PFSK-1 (cell line): Measurements from ENCODE around the gene DUOX2.

Source experiments
- POLR2AphosphoS5 ChIP-seq: IDR thresholded peaks from 2 replicates; pipeline ENCODE4 v1.6.1; 2012; ENCODE audit warnings: low read depth, mild to moderate bottlenecking, control low read depth, low read length, moderate library complexity
- TAF1 ChIP-seq: IDR thresholded peaks from 2 replicates; pipeline ENCODE4 v1.6.1; 2012; ENCODE audit warnings: low read length, control low read depth, borderline replicate concordance; ENCODE audit not compliant: insufficient read depth
- TF ChIP-seq, protein P1 (sequence below), 2 experiments: IDR thresholded peaks; 2 replicates each; pipeline versions ENCODE4 v1.6.1 to v1.8.0; 2011 to 2012; ENCODE audit warnings: low read depth in 2 of 2, low read length in 2 of 2, control low read depth in 1 of 2, inconsistent platforms in 1 of 2, mild to moderate bottlenecking in 1 of 2, moderate library complexity in 1 of 2; ENCODE audit not compliant: insufficient read depth in 1 of 2

DNA sequence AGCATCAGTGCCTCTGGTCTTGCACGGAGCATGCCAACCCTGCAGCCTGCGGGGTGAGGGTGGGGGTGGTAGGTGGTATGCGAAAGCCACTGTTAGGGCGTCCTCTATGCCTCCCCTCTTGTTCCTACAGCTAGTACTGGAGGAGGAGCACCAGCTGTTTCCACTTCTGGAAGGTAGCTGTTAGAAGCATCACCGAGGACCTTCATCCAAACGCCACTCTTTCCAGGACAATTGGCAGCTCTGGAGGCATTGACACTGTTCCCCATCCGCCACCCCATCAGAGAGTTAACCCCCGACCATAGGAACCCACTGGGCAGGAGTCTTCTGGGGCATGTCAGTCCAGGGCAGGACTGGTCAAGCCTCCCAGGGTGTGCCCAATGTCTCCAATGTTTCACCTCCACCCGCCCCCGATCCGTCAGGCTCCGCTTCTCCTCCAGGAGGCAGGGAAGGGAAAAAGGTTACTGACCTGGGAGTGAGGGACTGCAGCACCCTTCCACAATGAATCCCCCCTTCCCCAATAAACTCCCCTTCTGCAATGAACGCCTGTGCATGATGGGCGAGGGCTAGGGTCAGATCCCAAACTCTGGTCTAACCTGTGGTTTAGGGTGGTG lies 487 bp downstream of the DUOX2 start:
- TF ChIP-seq, protein P1, sequence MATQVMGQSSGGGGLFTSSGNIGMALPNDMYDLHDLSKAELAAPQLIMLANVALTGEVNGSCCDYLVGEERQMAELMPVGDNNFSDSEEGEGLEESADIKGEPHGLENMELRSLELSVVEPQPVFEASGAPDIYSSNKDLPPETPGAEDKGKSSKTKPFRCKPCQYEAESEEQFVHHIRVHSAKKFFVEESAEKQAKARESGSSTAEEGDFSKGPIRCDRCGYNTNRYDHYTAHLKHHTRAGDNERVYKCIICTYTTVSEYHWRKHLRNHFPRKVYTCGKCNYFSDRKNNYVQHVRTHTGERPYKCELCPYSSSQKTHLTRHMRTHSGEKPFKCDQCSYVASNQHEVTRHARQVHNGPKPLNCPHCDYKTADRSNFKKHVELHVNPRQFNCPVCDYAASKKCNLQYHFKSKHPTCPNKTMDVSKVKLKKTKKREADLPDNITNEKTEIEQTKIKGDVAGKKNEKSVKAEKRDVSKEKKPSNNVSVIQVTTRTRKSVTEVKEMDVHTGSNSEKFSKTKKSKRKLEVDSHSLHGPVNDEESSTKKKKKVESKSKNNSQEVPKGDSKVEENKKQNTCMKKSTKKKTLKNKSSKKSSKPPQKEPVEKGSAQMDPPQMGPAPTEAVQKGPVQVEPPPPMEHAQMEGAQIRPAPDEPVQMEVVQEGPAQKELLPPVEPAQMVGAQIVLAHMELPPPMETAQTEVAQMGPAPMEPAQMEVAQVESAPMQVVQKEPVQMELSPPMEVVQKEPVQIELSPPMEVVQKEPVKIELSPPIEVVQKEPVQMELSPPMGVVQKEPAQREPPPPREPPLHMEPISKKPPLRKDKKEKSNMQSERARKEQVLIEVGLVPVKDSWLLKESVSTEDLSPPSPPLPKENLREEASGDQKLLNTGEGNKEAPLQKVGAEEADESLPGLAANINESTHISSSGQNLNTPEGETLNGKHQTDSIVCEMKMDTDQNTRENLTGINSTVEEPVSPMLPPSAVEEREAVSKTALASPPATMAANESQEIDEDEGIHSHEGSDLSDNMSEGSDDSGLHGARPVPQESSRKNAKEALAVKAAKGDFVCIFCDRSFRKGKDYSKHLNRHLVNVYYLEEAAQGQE (IDR thresholded peaks at IDR 0.05; ENCODE audit: insufficient read depth in 1 of 2, low read depth in 2 of 2, low read length in 2 of 2), result no peak
- TF ChIP-seq TAF1, result no peak
- TF ChIP-seq POLR2AphosphoS5, result no peak
